Fibroblast of mammary gland (primary cell): ENCODE data around the gene SLC9B2.

Experiments used
- DNase-seq: peaks from one replicate; pipeline ENCODE4 v3.0.0-alpha.2; 2010; ENCODE audit warnings: low read depth
- H3K4me3 ChIP-seq: 2 replicates; pipeline ENCODE4 v1.5.1; 2011; ENCODE audit warnings: low read depth, mild to moderate bottlenecking, low read length, moderate library complexity; ENCODE audit not compliant: control insufficient read depth
- CTCF ChIP-seq: conservative IDR thresholded peaks from 2 replicates; pipeline ENCODE4 v1.5.1; 2011; ENCODE audit warnings: low read depth, low read length, inconsistent platforms; ENCODE audit not compliant: control insufficient read depth, insufficient read depth

The SLC9B2 gene

GRCh38 chr4:103097112-103097511 lies 20.6 kb upstream of the SLC9B2 start:
- TF ChIP-seq CTCF, result no peak
- no peak for DNase-seq

GRCh38 chr4:103095080-103095479 lies 18.5 kb upstream of the SLC9B2 start:
- TF ChIP-seq CTCF, result no peak
- no peak overlapping the region for H3K4me3 ChIP-seq
- DNase-seq, result no peak

More at GRCh38 chr4:103097112-103097511, 20.6 kb upstream of the SLC9B2 start:
- no peak overlapping the region for H3K4me3 ChIP-seq

DNA sequence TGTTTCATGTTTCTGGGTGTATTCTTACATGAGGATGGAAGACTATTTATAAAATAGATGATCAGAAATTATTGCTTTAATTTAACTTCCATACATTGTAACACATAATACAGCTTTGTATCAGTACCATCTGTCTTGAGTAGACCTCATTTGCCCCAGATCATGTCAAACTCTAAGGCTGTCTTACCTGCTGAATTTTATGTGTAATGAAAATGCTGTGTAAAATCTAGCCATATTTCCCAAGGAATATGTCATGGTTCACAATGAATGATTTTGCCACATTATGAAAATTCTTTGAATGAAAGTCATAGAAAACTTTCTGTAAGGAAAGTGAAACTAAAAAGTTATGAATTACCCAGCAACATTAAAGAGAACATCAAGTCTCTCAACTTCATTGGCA lies 15.7 kb upstream of the SLC9B2 start:
- TF ChIP-seq CTCF, result no peak
- no peak overlapping the region for H3K4me3 ChIP-seq

GRCh38 chr4:103091601-103092223 lies 15.2 kb upstream of the SLC9B2 start:
- H3K4me3 ChIP-seq, result no peak overlapping the region
- TF ChIP-seq CTCF, result peak; percentile 54
- peak; percentile 73 for DNase-seq

More for the DNA sequence above, 15.7 kb upstream of the SLC9B2 start:
- DNase-seq, result no peak

DNA sequence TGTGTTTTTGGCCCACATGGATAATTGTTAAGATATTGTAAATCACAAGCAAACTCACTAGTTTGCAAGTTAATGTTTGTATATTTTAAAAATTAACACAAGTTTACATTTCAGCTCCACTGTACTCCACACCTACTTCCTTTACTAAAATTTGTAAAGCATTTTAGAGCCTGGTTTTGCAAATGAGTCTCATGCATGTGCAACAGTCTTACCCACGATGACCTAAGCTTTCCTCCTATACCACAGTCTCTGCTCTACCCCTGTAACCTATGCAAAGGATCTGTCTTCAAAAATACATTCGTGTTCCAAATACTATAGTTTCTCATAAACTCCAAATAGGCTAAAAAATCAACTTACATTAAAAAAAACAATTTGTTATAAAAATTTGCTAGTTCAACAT lies 12.9 kb upstream of the SLC9B2 start:
- H3K4me3 ChIP-seq, result no peak overlapping the region
- no peak for DNase-seq
- no peak for TF ChIP-seq CTCF

DNA sequence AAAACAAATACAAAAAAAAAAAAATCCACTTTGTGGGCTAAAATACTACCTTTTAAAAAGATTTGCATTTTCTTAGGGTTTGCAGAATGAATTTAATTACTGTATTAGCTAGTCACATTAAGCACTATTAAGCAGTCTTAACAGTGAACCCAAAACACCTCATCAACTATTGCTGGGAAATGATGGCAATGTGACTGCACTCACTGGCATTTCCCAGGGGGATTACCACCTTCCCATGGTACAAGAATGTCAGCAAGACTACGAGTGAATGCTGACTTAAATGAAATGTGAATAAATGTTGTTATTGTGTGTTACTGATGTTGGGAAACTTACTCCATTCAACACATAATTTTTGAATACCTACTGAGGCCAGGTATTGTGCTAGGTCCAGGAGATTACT lies 10.0 kb upstream of the SLC9B2 start:
- DNase-seq, result no peak
- no peak overlapping the region for H3K4me3 ChIP-seq
- TF ChIP-seq CTCF, result no peak
